ENCODE data around the gene LRRC14B. TPM values are rescaled to one million over a fixed set of nuclear protein-coding genes. Genes with fewer than 3 reads are reported as not detected.
"Not testable (repeated sequence)": the region's sequence is repeated elsewhere in the genome, so short reads cannot be mapped to it uniquely, and the experiment has no call there.

The LRRC14B gene
- total and polyA plus RNA-seq, 7 experiments from 2014 or later: 0.51 TPM; not detected in 6

DNA sequence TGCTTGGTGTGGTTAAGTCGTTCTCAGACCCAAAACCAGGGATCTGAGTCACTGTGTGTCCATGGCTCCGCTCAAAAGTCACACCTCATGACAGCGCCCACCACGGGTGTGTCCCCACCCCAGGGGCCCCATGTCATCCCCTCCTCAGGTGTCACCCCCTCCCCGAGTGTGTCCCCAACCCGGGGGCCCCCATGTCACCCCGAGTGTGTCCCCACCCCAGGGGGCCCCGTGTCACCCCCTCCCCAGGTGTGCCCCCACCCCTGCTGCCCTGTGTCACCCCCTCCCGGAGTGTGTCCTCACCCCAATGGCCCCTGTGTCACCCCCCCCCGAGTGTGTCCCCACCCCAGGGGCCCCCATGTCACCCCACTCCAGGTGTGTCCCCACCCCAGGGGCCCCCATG, 5.1 kb downstream of the LRRC14B start:
- H3K4me1 ChIP-seq (ENCODE audit: control insufficient read depth in 2 of 2, insufficient read depth in 2 of 2, low read length in 2 of 2): no peaks in the 10 kb centered on the region
- POLR2A ChIA-PET: no interaction called here

DNA sequence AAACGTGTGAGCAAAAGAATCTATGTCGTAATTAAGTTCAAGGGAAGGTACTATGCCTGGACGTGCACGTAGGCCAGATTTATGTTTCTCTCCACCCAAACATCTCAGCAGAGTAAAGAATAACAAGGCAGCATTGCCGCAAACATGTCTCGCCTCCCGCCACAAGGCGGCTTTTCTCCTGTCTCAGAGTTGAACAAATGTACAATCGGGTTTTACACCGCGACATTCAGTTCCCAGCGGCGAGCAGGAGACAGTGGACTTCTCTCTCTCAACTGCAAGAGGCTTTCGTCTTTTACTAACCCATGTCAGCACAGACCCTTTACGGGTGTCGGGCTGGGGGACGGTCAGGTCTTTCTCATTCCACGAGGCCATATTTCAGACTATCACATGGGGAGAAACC, 5.7 kb downstream of the LRRC14B start:
- H3K9me3 ChIP-seq (ENCODE audit: control insufficient read depth in 2 of 3, low read length in 3 of 3); H3K4me1 Mint-ChIP-seq; H3K36me3 Mint-ChIP-seq; H3K36me3 ChIP-seq (ENCODE audit: control insufficient read depth in 2 of 3, insufficient read depth in 3 of 3, low read length in 3 of 3); H3K27ac Mint-ChIP-seq; intact Hi-C loops (cut with micrococcal nuclease); H3K4me1 ChIP-seq (ENCODE audit: control insufficient read depth in 2 of 2, insufficient read depth in 2 of 2, low read length in 2 of 2); ATAC-seq; POLR2A ChIA-PET; H3K4me3 Mint-ChIP-seq; H3K9me3 Mint-ChIP-seq; H3K27me3 Mint-ChIP-seq; CTCF ChIA-PET; H3K27me3 ChIP-seq (ENCODE audit: control insufficient read depth in 2 of 2, insufficient read depth in 2 of 2, low read length in 2 of 2); H3K27ac ChIP-seq (ENCODE audit: low read depth, low read length); H3K4me3 ChIP-seq (ENCODE audit: low read length); DNase-seq: not testable (repeated sequence)

More for the DNA sequence above, 5.1 kb downstream of the LRRC14B start:
- Histone ChIP-seq H3K27me3 (ENCODE audit: control insufficient read depth in 2 of 2, insufficient read depth in 2 of 2, low read length in 2 of 2) (no peaks in the 10 kb centered on the region), H3K9me3 (ENCODE audit: control insufficient read depth in 2 of 3, low read length in 3 of 3) (no peaks in the 10 kb centered on the region), H3K4me3 (ENCODE audit: low read length) (no peak overlapping the region), H3K27ac (ENCODE audit: low read depth, low read length) (no peak overlapping the region), H3K36me3 (ENCODE audit: control insufficient read depth in 2 of 3, insufficient read depth in 3 of 3, low read length in 3 of 3) (no peaks in the 10 kb centered on the region)
- Mint-ChIP-seq H3K4me3 (no peak overlapping the region), H3K4me1 (peaks cover 0 to 5% (median 0%) of the 10 kb centered on the region in 7 donors), H3K27ac (no peak overlapping the region), H3K9me3 (no peaks in the 10 kb centered on the region), H3K36me3 (no peaks in the 10 kb centered on the region), H3K27me3 (peaks cover 0 to 3% (median 0%) of the 10 kb centered on the region in 5 donors)
- CTCF ChIA-PET: no interaction called here
- intact Hi-C loops (cut with micrococcal nuclease): no loop called here
- DNase-seq (no peak), ATAC-seq (no peak)

GRCh38 chr5:197892-198489, 6.7 kb downstream of the LRRC14B start:
- peak overlapping the region in 1 of 9 donors; percentile 32 for H3K27ac Mint-ChIP-seq
- H3K36me3 ChIP-seq (ENCODE audit: control insufficient read depth in 2 of 3, insufficient read depth in 3 of 3, low read length in 3 of 3): no peaks in the 10 kb centered on the region
- no peaks in the 10 kb centered on the region for H3K9me3 ChIP-seq (ENCODE audit: control insufficient read depth in 2 of 3, low read length in 3 of 3)
- H3K4me1 Mint-ChIP-seq: peaks cover 0 to 9% (median 0%) of the 10 kb centered on the region in 7 donors
- no peak overlapping the region for H3K4me3 Mint-ChIP-seq
- ChIA-PET POLR2A (no interaction called here), CTCF (interaction anchor here (1.1 kb wide), 1 partner anchor 10 kb away, joined by 3 read pairs; no protein-coding TSS in a partner anchor)
- H3K9me3 Mint-ChIP-seq: no peaks in the 10 kb centered on the region
- ATAC-seq (no peak), DNase-seq (no peak)
- no peaks in the 10 kb centered on the region for H3K4me1 ChIP-seq (ENCODE audit: control insufficient read depth in 2 of 2, insufficient read depth in 2 of 2, low read length in 2 of 2)
- H3K27ac ChIP-seq (ENCODE audit: low read depth, low read length): no peak overlapping the region
- H3K27me3 Mint-ChIP-seq: no peaks in the 10 kb centered on the region
- no peaks in the 10 kb centered on the region for H3K27me3 ChIP-seq (ENCODE audit: control insufficient read depth in 2 of 2, insufficient read depth in 2 of 2, low read length in 2 of 2)
- intact Hi-C loops (cut with micrococcal nuclease): no loop called here
- H3K4me3 ChIP-seq (ENCODE audit: low read length): no peak overlapping the region
- peaks cover 0 to 4% (median 0%) of the 10 kb centered on the region in 5 donors for H3K36me3 Mint-ChIP-seq

DNA sequence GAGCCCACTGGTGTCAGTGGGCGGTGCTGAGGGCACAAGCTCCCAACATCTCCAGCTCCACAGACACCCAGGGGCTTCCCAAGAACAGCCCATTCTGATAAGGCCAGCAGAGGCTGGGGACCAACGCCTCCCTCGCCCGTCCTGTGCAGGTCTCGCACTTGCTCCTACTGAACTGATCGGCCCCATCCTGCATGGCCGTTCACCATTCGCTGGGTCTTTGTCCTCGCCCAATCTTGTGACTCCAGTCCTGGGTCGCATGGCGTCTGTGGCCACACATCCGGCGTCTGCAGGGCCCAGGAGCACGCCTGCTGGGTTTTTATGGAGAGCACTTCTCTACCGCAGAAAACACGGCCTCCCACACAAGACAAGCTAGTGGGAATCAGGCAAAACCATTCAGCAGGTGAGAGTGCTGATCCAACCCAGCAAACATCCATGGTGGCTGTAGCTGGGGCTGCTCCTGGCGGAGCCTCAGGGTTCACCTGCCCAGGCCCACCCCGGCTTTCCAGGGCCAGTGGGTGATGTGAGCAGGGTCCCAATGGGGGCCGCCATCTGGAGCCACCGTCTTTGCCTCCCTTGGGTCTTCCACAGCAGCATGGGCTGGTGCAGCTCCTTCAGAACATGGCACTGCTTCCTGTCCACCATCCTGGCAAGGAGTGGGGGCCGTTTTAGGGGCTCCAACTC, 7.4 kb downstream of the LRRC14B start:
- Histone ChIP-seq H3K27me3 (ENCODE audit: control insufficient read depth in 2 of 2, insufficient read depth in 2 of 2, low read length in 2 of 2) (no peaks in the 10 kb centered on the region), H3K27ac (ENCODE audit: low read depth, low read length) (no peak overlapping the region), H3K4me1 (ENCODE audit: control insufficient read depth in 2 of 2, insufficient read depth in 2 of 2, low read length in 2 of 2) (no peaks in the 10 kb centered on the region), H3K9me3 (ENCODE audit: control insufficient read depth in 2 of 3, low read length in 3 of 3) (no peaks in the 10 kb centered on the region), H3K36me3 (ENCODE audit: control insufficient read depth in 2 of 3, insufficient read depth in 3 of 3, low read length in 3 of 3) (peaks cover 0 to 5% (median 0%) of the 10 kb centered on the region in 3 experiments), H3K4me3 (ENCODE audit: low read length) (no peak overlapping the region)
- ChIA-PET POLR2A (no interaction called here), CTCF (interaction anchor here (1.1 kb wide), 1 partner anchor 10 kb away, joined by 3 read pairs; no protein-coding TSS in a partner anchor)
- DNase-seq (no peak), ATAC-seq (no peak)
- H3K27ac Mint-ChIP-seq: peak overlapping the region in 1 of 9 donors; percentile 26
- no peaks in the 10 kb centered on the region for H3K9me3 Mint-ChIP-seq
- intact Hi-C loops (cut with micrococcal nuclease): no loop called here
- peaks cover 0 to 9% (median 0%) of the 10 kb centered on the region in 7 donors for H3K4me1 Mint-ChIP-seq
- no peak overlapping the region for H3K4me3 Mint-ChIP-seq
- H3K36me3 Mint-ChIP-seq: peaks cover 0 to 4% (median 0%) of the 10 kb centered on the region in 5 donors
- no peaks in the 10 kb centered on the region for H3K27me3 Mint-ChIP-seq

GRCh38 chr5:199197-199949, 8.1 kb downstream of the LRRC14B start:
- Histone ChIP-seq H3K4me3 (ENCODE audit: low read length) (no peak overlapping the region), H3K36me3 (ENCODE audit: control insufficient read depth in 2 of 3, insufficient read depth in 3 of 3, low read length in 3 of 3) (peaks cover 0 to 13% (median 0%) of the 10 kb centered on the region in 3 experiments), H3K27ac (ENCODE audit: low read depth, low read length) (no peak overlapping the region), H3K27me3 (ENCODE audit: control insufficient read depth in 2 of 2, insufficient read depth in 2 of 2, low read length in 2 of 2) (no peaks in the 10 kb centered on the region), H3K9me3 (ENCODE audit: control insufficient read depth in 2 of 3, low read length in 3 of 3) (no peaks in the 10 kb centered on the region), H3K4me1 (ENCODE audit: control insufficient read depth in 2 of 2, insufficient read depth in 2 of 2, low read length in 2 of 2) (no peaks in the 10 kb centered on the region)
- POLR2A ChIA-PET: no interaction called here
- DNase-seq (no peak), ATAC-seq (no peak)
- Mint-ChIP-seq H3K36me3 (peaks cover 0 to 5% (median under 1%) of the 10 kb centered on the region in 5 donors), H3K9me3 (no peaks in the 10 kb centered on the region), H3K27me3 (no peaks in the 10 kb centered on the region), H3K27ac (no peak overlapping the region), H3K4me3 (no peak overlapping the region), H3K4me1 (peaks cover 0 to 9% (median 0%) of the 10 kb centered on the region in 7 donors)
- intact Hi-C loops (cut with micrococcal nuclease): no loop called here
- CTCF ChIA-PET: interaction anchor here (0.7 to 1.1 kb wide), 2 partner anchors 9 to 11 kb away, joined by 3 to 4 read pairs; no protein-coding TSS in a partner anchor

DNA sequence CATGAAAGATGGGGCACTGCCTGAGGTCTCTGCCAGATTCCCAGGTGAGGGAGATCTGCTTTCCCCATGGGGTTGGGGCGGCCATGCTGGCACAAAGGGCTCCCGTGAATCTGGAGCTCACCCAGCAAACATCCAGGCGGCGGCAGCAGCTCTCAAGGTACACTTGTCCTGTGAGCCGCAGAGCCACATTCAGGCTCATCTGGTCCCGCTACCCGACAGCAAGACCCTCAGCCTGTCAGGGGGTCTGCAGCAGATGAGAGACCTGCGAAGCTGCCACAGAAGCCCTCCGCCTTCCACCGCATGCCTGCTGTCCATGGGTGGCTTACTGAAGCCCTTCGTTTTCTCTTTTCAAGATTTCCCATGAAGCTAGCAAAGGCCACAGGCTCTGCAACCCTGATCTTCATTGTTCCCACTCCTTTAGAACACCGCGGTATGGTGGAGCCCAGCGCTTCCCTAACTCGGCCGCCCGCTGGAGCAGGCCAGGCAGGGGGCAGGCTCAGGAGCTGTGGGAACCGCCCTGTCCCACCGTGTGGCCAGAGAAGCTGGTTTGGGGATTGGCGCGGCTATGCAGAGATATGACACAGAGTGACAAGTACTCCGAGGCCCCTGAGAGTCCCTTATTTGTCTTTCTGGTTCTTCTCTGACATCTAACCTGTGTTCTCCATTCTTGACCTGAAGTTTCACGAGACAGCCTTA, 8.8 kb downstream of the LRRC14B start:
- no peaks in the 10 kb centered on the region for H3K27me3 Mint-ChIP-seq

More for the DNA sequence above, 8.8 kb downstream of the LRRC14B start:
- ChIA-PET CTCF (interaction anchor here (0.7 kb wide), 1 partner anchor 9 kb away, joined by 4 read pairs; no protein-coding TSS in a partner anchor), POLR2A (no interaction called here)
- Mint-ChIP-seq H3K27ac (no peak overlapping the region), H3K4me1 (peaks cover 0 to 9% (median 0%) of the 10 kb centered on the region in 7 donors), H3K9me3 (no peaks in the 10 kb centered on the region), H3K36me3 (peaks cover 0 to 13% (median 8%) of the 10 kb centered on the region in 5 donors), H3K4me3 (no peak overlapping the region)
- no peaks in the 10 kb centered on the region for H3K4me1 ChIP-seq (ENCODE audit: control insufficient read depth in 2 of 2, insufficient read depth in 2 of 2, low read length in 2 of 2)
- ATAC-seq (no peak), DNase-seq (no peak)
- no peak overlapping the region for H3K27ac ChIP-seq (ENCODE audit: low read depth, low read length)
- H3K36me3 ChIP-seq (ENCODE audit: control insufficient read depth in 2 of 3, insufficient read depth in 3 of 3, low read length in 3 of 3): peaks cover 0 to 20% (median 0%) of the 10 kb centered on the region in 3 experiments
- no peaks in the 10 kb centered on the region for H3K9me3 ChIP-seq (ENCODE audit: control insufficient read depth in 2 of 3, low read length in 3 of 3)
- intact Hi-C loops (cut with micrococcal nuclease): no loop called here
- H3K4me3 ChIP-seq (ENCODE audit: low read length): no peak overlapping the region
- no peaks in the 10 kb centered on the region for H3K27me3 ChIP-seq (ENCODE audit: control insufficient read depth in 2 of 2, insufficient read depth in 2 of 2, low read length in 2 of 2)

Measured in naive thymus-derived CD4-positive, alpha-beta T cell (primary cell).